IPS-20b (cell line): ENCODE measurements around the gene BNC2.

ENCODE experiments used
- H3K27ac ChIP-seq: one replicate; pipeline ENCODE4 v1.5.1; 2013; ENCODE audit warnings: low read length
- H3K27me3 ChIP-seq: 2 replicates; pipeline ENCODE4 v1.6.1; 2013; ENCODE audit warnings: mild to moderate bottlenecking, low read length, inconsistent platforms; ENCODE audit not compliant: insufficient read depth
- H3K36me3 ChIP-seq: 2 replicates; pipeline ENCODE4 v1.6.1; 2013; ENCODE audit warnings: low read depth, mild to moderate bottlenecking, inconsistent platforms, low read length, moderate library complexity; ENCODE audit not compliant: insufficient read depth
- H3K4me1 ChIP-seq: 2 replicates; pipeline ENCODE4 v1.6.1; 2013; ENCODE audit warnings: mild to moderate bottlenecking, control low read depth, inconsistent platforms, low read length, moderate library complexity; ENCODE audit not compliant: insufficient read depth
- H3K4me3 ChIP-seq: 2 replicates; pipeline ENCODE4 v1.5.1; 2013; ENCODE audit warnings: mild to moderate bottlenecking, low read length, inconsistent platforms
- H3K9ac ChIP-seq: 2 replicates; pipeline ENCODE4 v1.6.1; 2013; ENCODE audit warnings: low read depth, mild to moderate bottlenecking, inconsistent platforms, low read length, moderate library complexity
- H3K9me3 ChIP-seq: 2 replicates; pipeline ENCODE4 v1.6.1; 2013; ENCODE audit warnings: mild to moderate bottlenecking, low read depth, low read length, inconsistent platforms; ENCODE audit not compliant: insufficient read depth

BNC2 gene

DNA sequence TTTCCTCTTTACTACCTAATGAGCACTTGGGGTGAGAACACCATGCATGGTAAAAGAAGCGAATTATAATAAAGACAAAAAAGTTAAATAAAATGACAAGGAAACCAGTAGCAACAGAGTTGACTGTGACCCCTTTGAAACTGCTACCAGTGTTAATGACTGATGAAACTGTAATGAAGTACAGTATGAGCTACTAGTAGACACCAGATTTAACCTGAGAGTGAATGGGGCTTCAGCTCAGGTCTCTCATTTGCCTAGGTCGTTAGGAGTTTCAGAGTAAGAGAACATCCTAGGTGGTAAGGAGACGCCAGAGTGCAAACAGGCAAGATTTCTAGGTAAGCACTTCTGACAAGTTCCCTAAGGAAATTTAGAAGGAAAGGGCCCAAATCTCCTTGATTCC is 346.4 kb downstream of the BNC2 start:
- Histone ChIP-seq H3K36me3 (no peaks in the 10 kb centered on the region), H3K4me1 (peaks cover 25% of the 10 kb centered on the region; the same call in 1 of the 2 replicates), H3K27ac (no peak overlapping the region), H3K27me3 (no peaks in the 10 kb centered on the region), H3K4me3 (no peak overlapping the region), H3K9ac (no peak overlapping the region), H3K9me3 (no peaks in the 10 kb centered on the region)

DNA sequence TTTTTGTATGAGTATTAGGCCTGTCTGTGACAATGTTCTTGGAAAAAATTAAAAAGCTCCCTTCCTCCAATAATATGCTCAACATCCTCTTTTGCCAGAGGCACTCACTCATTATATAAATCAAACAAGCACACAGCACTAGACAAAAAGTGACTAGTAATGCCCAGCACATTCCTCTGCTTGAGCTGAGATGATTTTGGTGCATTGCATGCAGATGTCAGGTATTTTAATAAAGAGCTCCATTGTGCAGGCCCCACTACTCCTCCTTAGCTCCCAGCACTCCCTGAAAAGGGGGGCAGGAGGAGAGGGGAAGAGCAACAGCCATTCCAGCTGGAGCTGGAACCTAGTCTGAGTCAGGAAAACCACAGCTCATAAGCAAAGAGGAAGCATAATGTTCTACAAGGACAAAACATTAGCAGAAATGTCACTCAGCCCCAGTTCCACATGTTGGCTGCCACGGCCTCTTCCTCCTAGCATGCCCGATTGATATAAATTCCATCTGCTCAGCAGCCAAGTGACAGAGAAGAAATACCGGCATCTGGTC is 348.5 kb downstream of the BNC2 start:
- H3K9me3 ChIP-seq: no peaks in the 10 kb centered on the region
- no peak overlapping the region for H3K27ac ChIP-seq
- H3K9ac ChIP-seq: no peak overlapping the region
- H3K27me3 ChIP-seq: no peaks in the 10 kb centered on the region
- H3K4me1 ChIP-seq: peaks cover 39% of the 10 kb centered on the region
- no peaks in the 10 kb centered on the region for H3K36me3 ChIP-seq
- H3K4me3 ChIP-seq: no peak overlapping the region

DNA sequence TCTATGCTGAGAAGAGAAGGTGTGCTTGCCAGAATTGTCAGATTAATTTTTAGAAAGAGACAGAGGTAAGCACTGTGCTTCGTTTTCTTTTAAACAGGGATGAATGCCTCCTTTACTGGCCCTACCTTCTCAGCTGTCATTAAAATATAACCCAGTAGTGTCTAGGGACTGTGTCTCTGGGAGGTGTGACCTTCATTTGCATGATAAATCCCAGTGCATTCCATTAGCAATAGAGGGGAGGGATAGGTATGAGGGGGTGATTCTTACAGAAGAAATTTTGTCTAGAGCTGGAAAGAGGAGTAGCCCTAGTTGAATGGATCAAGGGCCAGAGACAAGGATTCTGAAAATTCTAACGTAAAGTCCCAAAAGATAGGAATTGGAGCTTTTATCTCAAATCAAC is 351.5 kb downstream of the BNC2 start:
- Histone ChIP-seq H3K27me3 (no peaks in the 10 kb centered on the region), H3K4me3 (peak overlapping the region; percentile 2; the same call in 1 of the 2 replicates), H3K9me3 (no peaks in the 10 kb centered on the region), H3K4me1 (peaks cover 58% of the 10 kb centered on the region), H3K9ac (no peak overlapping the region; the same call in 1 of the 2 replicates), H3K36me3 (no peaks in the 10 kb centered on the region), H3K27ac (peak overlapping the region; percentile 34)

DNA sequence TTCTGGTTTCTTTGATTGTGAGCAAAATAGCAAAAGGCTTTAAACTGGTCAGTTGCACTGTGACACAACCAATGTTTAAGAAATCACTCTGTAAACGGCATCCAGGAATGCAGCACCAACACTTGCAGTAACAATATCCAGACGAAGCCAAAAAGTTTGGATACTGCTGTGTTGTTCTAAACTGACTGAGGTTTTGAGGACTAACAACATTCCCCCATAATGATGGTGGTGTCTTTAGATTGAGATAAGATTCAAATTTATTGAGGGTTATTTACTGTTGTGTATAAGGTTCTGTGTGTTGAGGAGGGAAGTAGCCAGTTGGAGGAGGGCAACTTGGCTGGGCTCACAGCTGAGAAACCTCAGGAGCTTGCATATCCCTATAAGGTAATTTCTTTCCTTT is 353.6 kb downstream of the BNC2 start:
- Histone ChIP-seq H3K9me3 (no peaks in the 10 kb centered on the region), H3K4me3 (no peak overlapping the region), H3K27ac (peak overlapping the region; percentile 45), H3K36me3 (no peaks in the 10 kb centered on the region), H3K4me1 (peaks cover 57% of the 10 kb centered on the region), H3K27me3 (no peaks in the 10 kb centered on the region), H3K9ac (peak overlapping the region; percentile 52; the same call in 1 of the 2 replicates)

DNA sequence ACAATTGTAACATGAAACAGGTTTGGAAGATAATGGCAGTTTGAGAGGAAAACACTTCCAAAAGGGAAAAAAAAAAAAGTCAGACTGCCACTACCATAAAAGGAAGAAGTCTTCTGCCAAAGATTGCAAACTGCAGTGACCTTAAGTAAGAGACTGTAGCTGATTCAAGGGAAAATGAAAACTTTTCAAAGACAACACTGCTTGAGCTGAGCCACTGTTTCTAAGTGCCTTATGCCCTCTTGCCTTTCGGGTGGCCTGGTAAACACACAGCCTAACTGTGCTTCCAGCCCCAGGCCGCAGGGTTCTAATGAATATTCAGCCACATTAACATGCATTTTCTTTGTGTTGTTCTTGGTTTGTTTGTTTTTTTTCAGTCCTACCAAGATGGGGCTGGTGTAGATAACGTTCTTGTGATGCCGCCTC is 354.6 kb downstream of the BNC2 start:
- Histone ChIP-seq H3K9me3 (no peaks in the 10 kb centered on the region), H3K4me3 (peak overlapping the region; percentile 54), H3K27me3 (no peaks in the 10 kb centered on the region), H3K27ac (peak overlapping the region; percentile 77), H3K4me1 (peaks cover 57% of the 10 kb centered on the region), H3K36me3 (no peaks in the 10 kb centered on the region), H3K9ac (peak overlapping the region; percentile 67; the same call in 1 of the 2 replicates)

DNA sequence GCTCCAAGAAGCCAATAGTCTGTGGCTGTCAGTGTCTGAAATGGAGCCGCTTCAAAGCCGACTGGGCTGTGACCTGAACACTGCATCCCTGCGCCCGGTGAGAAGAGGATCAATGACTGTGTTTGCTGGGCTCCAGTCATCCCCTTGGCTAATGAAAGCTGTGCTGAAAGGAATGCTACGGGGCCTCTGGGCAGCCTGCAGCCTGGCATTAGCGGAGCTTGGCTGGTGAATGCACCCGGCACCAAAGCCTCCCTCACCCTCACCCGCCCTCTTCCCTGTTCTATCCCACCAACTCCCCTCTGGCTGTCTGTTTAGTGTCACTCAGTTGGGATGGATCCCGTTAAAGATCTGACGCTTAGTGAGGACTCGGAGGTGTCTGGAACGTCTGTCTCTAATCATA is 355.3 kb downstream of the BNC2 start:
- Histone ChIP-seq H3K4me3 (peak overlapping the region; percentile 11), H3K9me3 (no peaks in the 10 kb centered on the region), H3K36me3 (no peaks in the 10 kb centered on the region), H3K27ac (peak overlapping the region; percentile 62), H3K4me1 (peaks cover 62% of the 10 kb centered on the region), H3K27me3 (no peaks in the 10 kb centered on the region), H3K9ac (peak overlapping the region; percentile 54; the same call in 1 of the 2 replicates)

DNA sequence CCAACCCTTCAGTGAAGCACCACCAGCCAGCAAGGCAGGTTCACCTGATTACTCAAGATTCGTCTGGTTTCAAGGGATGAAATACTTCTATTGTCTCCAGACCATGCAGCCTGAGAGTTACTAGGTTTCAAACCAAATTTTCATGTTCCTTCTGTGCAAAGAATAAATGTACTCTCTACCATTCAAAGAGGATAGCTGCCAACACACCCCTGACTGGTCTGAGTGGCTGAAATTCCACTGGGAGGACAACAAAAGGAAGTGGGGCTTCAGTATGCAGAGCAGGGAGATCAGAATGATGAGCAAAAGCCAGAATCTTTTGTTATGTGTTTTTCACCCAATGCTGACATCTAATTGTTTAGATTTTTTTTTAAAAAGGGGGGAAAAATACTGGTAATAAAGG is 356.3 kb downstream of the BNC2 start:
- Histone ChIP-seq H3K36me3 (no peaks in the 10 kb centered on the region), H3K9ac (peak overlapping the region; percentile 54; the same call in 1 of the 2 replicates), H3K27me3 (no peaks in the 10 kb centered on the region), H3K27ac (no peak overlapping the region), H3K9me3 (no peaks in the 10 kb centered on the region), H3K4me3 (peak overlapping the region; percentile 11), H3K4me1 (peaks cover 56% of the 10 kb centered on the region)

DNA sequence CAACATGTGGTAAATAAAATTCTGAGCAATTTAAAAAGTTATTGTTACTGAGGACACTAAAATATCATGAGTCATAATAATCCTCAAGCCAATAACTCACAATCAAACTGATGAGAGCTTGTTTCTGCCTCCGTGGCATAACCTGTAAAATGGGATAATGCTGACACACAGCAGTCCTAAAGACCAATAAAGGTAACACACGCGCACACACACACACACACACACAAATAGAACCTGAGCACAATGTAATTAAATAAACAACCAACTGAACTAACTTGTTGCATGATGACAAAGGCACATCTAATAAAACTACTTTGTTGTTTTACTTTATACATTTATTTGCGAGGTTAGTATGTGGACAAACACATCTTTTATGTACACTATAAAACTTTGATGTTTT is 358.2 kb downstream of the BNC2 start:
- no peaks in the 10 kb centered on the region for H3K9me3 ChIP-seq
- H3K4me3 ChIP-seq: no peak overlapping the region
- H3K4me1 ChIP-seq: peaks cover 45% of the 10 kb centered on the region
- no peak overlapping the region for H3K9ac ChIP-seq
- H3K36me3 ChIP-seq: no peaks in the 10 kb centered on the region
- no peak overlapping the region for H3K27ac ChIP-seq
- H3K27me3 ChIP-seq: no peaks in the 10 kb centered on the region

DNA sequence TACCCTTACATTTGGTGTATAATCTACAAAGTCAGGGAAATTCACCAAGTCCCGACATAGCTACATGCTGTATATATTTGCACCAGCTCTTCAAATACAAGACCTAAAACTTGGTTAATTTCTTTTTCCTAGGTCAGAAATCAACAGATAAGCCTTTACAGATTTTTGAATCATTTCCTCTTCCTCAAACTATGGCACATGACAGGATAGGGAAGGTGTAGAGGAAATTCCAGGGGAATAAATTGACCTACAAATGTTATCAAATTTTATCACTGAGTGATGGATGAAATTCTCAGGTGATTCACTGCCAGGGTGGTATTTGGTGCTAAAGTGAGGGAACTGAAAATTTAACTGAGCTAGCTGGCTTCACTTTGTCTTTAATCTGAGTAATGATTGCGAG is 360.0 kb downstream of the BNC2 start:
- no peaks in the 10 kb centered on the region for H3K27me3 ChIP-seq
- H3K4me3 ChIP-seq: no peak overlapping the region
- peak overlapping the region; percentile 3; the same call in 1 of the 2 replicates for H3K9ac ChIP-seq
- no peaks in the 10 kb centered on the region for H3K36me3 ChIP-seq
- H3K9me3 ChIP-seq: no peaks in the 10 kb centered on the region
- peaks cover 33% of the 10 kb centered on the region for H3K4me1 ChIP-seq
- no peak overlapping the region for H3K27ac ChIP-seq

DNA sequence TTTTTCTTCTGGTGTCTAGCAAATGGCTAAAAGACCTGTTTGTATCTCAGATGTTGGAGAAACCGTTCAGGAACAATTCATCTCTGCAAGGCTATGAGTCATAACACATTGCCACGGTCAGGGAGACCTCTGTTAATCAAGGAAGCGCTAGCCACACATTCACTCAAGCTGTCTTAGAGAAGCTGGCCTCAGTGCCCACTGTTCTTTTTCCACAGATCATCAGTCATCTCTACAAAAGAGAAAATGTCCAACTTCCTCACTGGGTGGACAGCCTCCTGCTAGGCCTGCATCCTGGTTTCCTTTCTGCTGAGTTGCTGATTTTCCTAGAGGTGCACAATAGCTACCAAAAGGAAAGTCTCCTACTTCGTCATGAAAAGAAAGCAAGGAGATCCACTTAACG is 360.5 kb downstream of the BNC2 start:
- Histone ChIP-seq H3K27ac (no peak overlapping the region), H3K9ac (peak overlapping the region; percentile 3; the same call in 1 of the 2 replicates), H3K4me3 (no peak overlapping the region), H3K36me3 (no peaks in the 10 kb centered on the region), H3K9me3 (no peaks in the 10 kb centered on the region), H3K4me1 (peaks cover 30% of the 10 kb centered on the region), H3K27me3 (no peaks in the 10 kb centered on the region)

DNA sequence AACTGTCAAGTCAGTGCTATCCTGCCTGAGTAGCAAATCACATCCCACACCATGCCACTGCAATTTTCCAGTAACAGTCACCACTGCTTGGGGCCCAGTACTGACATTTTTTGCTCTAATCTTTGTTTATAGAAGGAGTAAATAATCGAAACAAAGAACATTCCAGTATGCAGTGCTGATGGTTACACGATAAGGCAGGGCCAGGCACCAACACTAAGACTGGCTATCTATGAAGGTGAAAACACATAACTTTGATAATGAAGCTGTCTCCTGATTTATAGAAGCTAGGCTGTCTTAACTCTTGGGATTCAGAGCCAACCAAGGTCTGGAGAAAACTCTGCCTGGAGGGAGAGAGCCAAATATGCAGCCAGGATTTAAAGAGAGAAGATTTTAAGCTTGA is 365.3 kb downstream of the BNC2 start:
- Histone ChIP-seq H3K27me3 (no peaks in the 10 kb centered on the region), H3K4me3 (no peak overlapping the region), H3K4me1 (peaks cover 9% of the 10 kb centered on the region; the same call in 1 of the 2 replicates), H3K36me3 (no peaks in the 10 kb centered on the region), H3K27ac (no peak overlapping the region), H3K9ac (no peak overlapping the region), H3K9me3 (no peaks in the 10 kb centered on the region)

DNA sequence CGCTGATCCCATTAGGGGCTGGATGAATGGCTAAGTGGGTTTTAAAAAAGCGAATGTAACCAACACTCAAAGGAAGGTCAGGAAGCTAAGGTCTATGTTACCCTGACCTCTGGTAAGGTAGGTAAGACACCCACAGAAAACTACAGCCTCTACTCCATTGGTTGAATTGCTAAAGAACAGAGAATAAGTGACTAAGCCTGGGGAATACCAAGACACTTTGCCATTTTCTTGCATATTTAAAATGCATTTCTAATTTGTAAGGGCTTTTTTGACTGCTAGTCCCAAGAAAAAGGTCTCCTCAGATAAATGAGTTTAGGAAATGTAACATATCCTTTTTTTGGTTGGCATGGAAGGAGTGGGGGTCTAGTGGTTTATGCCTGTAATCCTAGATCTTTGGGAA is 368.7 kb downstream of the BNC2 start:
- H3K9ac ChIP-seq: no peak overlapping the region
- H3K9me3 ChIP-seq: no peaks in the 10 kb centered on the region
- H3K27me3 ChIP-seq: no peaks in the 10 kb centered on the region
- H3K4me1 ChIP-seq: peaks cover 5% of the 10 kb centered on the region; the same call in 1 of the 2 replicates
- H3K36me3 ChIP-seq: no peaks in the 10 kb centered on the region
- no peak overlapping the region for H3K4me3 ChIP-seq
- H3K27ac ChIP-seq: no peak overlapping the region
